ENCODE data around the gene C10orf90.
A peak's percentile ranks its signal among the peaks of the same experiment; 100 is the strongest.

The C10orf90 gene

DNA sequence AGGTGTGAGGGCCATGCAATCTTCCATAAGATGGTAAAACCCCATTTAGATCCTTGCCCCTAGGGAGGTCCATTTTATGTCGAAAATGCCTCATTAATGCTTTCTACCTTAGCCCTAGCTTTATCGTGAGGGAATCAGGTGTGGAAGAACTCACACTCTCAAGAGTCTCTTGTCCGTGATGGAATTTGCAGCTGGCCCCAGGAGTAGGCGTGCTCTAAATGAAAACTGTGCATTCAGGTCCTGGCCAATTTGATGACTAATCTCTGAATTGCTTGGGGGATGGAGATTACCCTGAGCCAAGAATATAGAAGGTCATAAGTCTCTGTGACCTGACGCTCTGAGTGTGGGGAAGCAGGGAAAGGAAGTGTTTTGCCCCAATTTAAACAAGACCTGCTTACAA lies 6.6 kb downstream of the C10orf90 start:
- no peaks in the 10 kb centered on the region for H3K27me3 ChIP-seq (ENCODE audit: insufficient read depth, poor library complexity, severe bottlenecking)
- TF ChIP-seq SPI1 (IDR thresholded peaks at IDR 0.05; ENCODE audit: borderline replicate concordance, low read depth) = no peak
- no peak for TF ChIP-seq GABPA (IDR thresholded peaks at IDR 0.05; ENCODE audit: low read depth)
- TF ChIP-seq REST (IDR thresholded peaks at IDR 0.05; ENCODE audit: insufficient replicate concordance, low read depth) = no peak
- TF ChIP-seq, protein P1, sequence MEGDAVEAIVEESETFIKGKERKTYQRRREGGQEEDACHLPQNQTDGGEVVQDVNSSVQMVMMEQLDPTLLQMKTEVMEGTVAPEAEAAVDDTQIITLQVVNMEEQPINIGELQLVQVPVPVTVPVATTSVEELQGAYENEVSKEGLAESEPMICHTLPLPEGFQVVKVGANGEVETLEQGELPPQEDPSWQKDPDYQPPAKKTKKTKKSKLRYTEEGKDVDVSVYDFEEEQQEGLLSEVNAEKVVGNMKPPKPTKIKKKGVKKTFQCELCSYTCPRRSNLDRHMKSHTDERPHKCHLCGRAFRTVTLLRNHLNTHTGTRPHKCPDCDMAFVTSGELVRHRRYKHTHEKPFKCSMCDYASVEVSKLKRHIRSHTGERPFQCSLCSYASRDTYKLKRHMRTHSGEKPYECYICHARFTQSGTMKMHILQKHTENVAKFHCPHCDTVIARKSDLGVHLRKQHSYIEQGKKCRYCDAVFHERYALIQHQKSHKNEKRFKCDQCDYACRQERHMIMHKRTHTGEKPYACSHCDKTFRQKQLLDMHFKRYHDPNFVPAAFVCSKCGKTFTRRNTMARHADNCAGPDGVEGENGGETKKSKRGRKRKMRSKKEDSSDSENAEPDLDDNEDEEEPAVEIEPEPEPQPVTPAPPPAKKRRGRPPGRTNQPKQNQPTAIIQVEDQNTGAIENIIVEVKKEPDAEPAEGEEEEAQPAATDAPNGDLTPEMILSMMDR (IDR thresholded peaks at IDR 0.05; ENCODE audit: insufficient read depth, low read length) = no peak
- TF ChIP-seq POLR2AphosphoS5 (IDR thresholded peaks at IDR 0.05; ENCODE audit: low read depth) = no peak
- no peak overlapping the region for H3K27ac ChIP-seq (replicated peaks)
- no peak overlapping the region for H3K4me3 ChIP-seq (replicated peaks; ENCODE audit: insufficient read depth, low read length)
- DNase-seq (ENCODE audit: low read depth in 1 of 2, low spot score in 1 of 2) = no peak

- peak in 1 of 2 experiments; percentile 12 for DNase-seq (ENCODE audit: low read depth in 1 of 2, low spot score in 1 of 2)
- Histone ChIP-seq H3K27me3 (ENCODE audit: insufficient read depth, poor library complexity, severe bottlenecking) (no peaks in the 10 kb centered on the region), H3K4me3 (replicated peaks; ENCODE audit: insufficient read depth, low read length) (no peak overlapping the region), H3K27ac (replicated peaks) (no peak overlapping the region)
- TF ChIP-seq REST (IDR thresholded peaks at IDR 0.05; ENCODE audit: insufficient replicate concordance, low read depth) (no peak), GABPA (IDR thresholded peaks at IDR 0.05; ENCODE audit: low read depth) (no peak)
Measured at GRCh38 chr10:126663328-126663727, 7.2 kb downstream of the C10orf90 start.

DNA sequence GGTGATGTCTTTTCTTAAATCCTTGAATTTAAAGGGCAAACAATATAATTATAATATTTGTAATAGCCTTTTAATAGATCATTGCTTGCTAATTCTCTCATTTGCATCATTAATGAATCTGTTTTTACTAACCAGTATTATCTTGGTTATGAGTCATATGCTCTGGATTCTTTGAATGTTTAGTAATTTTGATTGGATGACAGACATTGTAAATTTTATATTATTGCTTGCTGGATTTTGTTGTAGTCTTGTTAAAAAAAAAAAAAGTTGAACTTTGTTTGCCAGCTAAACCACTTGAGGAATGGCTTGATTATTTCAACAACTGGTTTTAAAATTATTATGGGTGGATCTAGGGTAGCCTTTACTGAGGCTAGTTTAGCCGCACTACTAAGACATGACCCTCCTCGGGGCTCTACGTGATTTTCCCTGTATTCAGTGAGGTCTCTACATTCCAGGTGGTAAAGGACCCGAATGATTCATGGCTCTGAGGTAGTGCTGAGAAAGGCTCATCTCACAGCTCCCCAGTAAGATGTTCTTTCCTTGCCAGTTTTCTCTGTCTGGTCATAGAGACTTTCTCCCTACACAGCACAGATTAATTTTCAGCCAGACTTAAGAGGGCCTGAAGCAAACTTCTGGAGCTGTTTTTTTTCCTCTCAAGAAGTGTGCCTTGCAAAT lies 8.5 kb downstream of the C10orf90 start:
- Histone ChIP-seq H3K27me3 (ENCODE audit: insufficient read depth, poor library complexity, severe bottlenecking) (no peaks in the 10 kb centered on the region), H3K4me3 (replicated peaks; ENCODE audit: insufficient read depth, low read length) (no peak overlapping the region), H3K27ac (replicated peaks) (no peak overlapping the region)
- TF ChIP-seq SPI1 (IDR thresholded peaks at IDR 0.05; ENCODE audit: borderline replicate concordance, low read depth) = no peak
- TF ChIP-seq POLR2AphosphoS5 (IDR thresholded peaks at IDR 0.05; ENCODE audit: low read depth) = no peak
- TF ChIP-seq, protein P1 (IDR thresholded peaks at IDR 0.05; ENCODE audit: insufficient read depth, low read length) = no peak
- TF ChIP-seq REST (IDR thresholded peaks at IDR 0.05; ENCODE audit: insufficient replicate concordance, low read depth) = no peak
- no peak for TF ChIP-seq GABPA (IDR thresholded peaks at IDR 0.05; ENCODE audit: low read depth)
- DNase-seq (ENCODE audit: low read depth in 1 of 2, low spot score in 1 of 2) = no peak

Data from HL-60 (cell line).